Transverse colon (tissue), 4 donors: ENCODE data around the gene ZBTB7C.

Source experiments
- CTCF ChIP-seq, 5 experiments: fragments of 200-600 bp in 3 of 5; fragments of 450-650 bp in 2 of 5; sonication (generic) in 3 of 5; IDR thresholded peaks; 1 replicate in 2 of 5; 2 replicates in 3 of 5; pipeline ENCODE4 v1.5.1; 2016 to 2017; ENCODE audit warnings: antibody characterized with exemption in 5 of 5, inconsistent platforms in 3 of 5, mild to moderate bottlenecking in 2 of 5, moderate library complexity in 1 of 5
- EP300 ChIP-seq: sonication (generic); formaldehyde crosslinking; IDR thresholded peaks from one replicate; pipeline ENCODE4 v1.6.1; 2017; ENCODE audit warnings: antibody characterized with exemption, low read depth
- POLR2A ChIP-seq: fragments of 450-650 bp; IDR thresholded peaks from one replicate; pipeline ENCODE4 v1.6.1; 2016; ENCODE audit warnings: antibody characterized with exemption, mild to moderate bottlenecking, moderate library complexity
- POLR2AphosphoS5 ChIP-seq, 3 donors: sonication (generic); formaldehyde crosslinking; IDR thresholded peaks; one replicate each; pipeline ENCODE4 v1.6.1; 2016; ENCODE audit warnings: antibody characterized with exemption in 3 of 3

DNA sequence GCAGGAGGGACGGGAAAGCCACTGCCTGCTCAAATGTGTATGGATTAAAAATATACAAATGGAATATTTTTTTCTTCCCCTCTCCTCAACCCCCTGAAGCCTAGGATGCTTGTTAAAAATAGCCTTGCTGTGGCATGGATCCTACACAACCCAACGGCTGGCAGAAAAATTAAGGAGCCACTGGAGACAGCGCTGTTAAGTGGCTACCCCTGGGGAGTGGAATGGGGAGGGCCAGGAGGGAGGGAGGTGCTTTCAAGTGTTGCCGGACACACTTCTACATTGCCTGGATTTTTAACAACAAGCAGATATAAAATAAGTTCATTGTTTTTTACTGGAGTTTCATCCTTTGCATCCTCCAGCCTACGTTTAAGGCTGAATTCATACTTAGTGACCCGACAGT is 66.6 kb downstream of the ZBTB7C start:
- TF ChIP-seq CTCF (IDR thresholded peaks at IDR 0.05) (no peak), POLR2AphosphoS5 (IDR thresholded peaks at IDR 0.05) (no peak), POLR2A (no peak), EP300 (no peak)
